Measurements from ENCODE around the gene PRKG1.

- no peak for TF ChIP-seq CTCF (conservative IDR thresholded peaks at IDR 0.05 in 1 of 2, IDR thresholded peaks at IDR 0.05 in 1 of 2; ENCODE audit: low read depth in 1 of 2, low read length in 2 of 2)
- no peak for TF ChIP-seq EZH2 (IDR thresholded peaks at IDR 0.05; ENCODE audit: low read length, missing control alignments)
Observed at GRCh38 chr10:52119507-52119906, 1045.2 kb downstream of the PRKG1 start.
